NCI-H2029 treated with DMSO at 0.1 percent for 48 hours (cell line): Measurements from ENCODE around the gene PTPRS.

Source experiments
- DNase-seq: peaks from one replicate; lab custom pipeline; 2025; lab: John Stamatoyannopoulos, UW

PTPRS gene

GRCh38 chr19:5308451-5309437 is 31.9 kb downstream of the PTPRS start:
- peak; percentile 69 for DNase-seq

- DNase-seq, result no peak
Measured at GRCh38 chr19:5307655-5308054, 33.0 kb downstream of the PTPRS start.

- DNase-seq, result no peak
Measured at GRCh38 chr19:5305163-5305562, 35.4 kb downstream of the PTPRS start.

- no peak for DNase-seq
Measured at GRCh38 chr19:5304486-5304885, 36.1 kb downstream of the PTPRS start.

- no peak for DNase-seq
Measured at GRCh38 chr19:5303208-5303607, 37.4 kb downstream of the PTPRS start.

- no peak for DNase-seq
Measured at GRCh38 chr19:5302396-5302795, 38.2 kb downstream of the PTPRS start.

- DNase-seq, result no peak
Measured at GRCh38 chr19:5299137-5299536, 41.5 kb downstream of the PTPRS start.

GRCh38 chr19:5298471-5298901 is 42.1 kb downstream of the PTPRS start:
- DNase-seq, result no peak

- no peak for DNase-seq
Measured at GRCh38 chr19:5297272-5297669, 43.3 kb downstream of the PTPRS start.

GRCh38 chr19:5296457-5297271 is 43.9 kb downstream of the PTPRS start:
- DNase-seq, result no peak

GRCh38 chr19:5296021-5296420 is 44.6 kb downstream of the PTPRS start:
- no peak for DNase-seq

GRCh38 chr19:5294403-5295160 is 46.0 kb downstream of the PTPRS start:
- DNase-seq, result no peak

- DNase-seq, result no peak
Measured at GRCh38 chr19:5293612-5294378, 46.8 kb downstream of the PTPRS start.

GRCh38 chr19:5292822-5293611 is 47.6 kb downstream of the PTPRS start:
- DNase-seq, result no peak

GRCh38 chr19:5292453-5292821 is 48.2 kb downstream of the PTPRS start:
- no peak for DNase-seq

- DNase-seq, result no peak
Measured at GRCh38 chr19:5291588-5292193, 48.9 kb downstream of the PTPRS start.
